GM23248 (cell line): Measurements from ENCODE around the gene YEATS2.

Experiments used
- EZH2 ChIP-seq: fragments of 200-600 bp; sonication (generic); IDR thresholded peaks from 2 replicates; pipeline ENCODE4 v1.6.1; 2018; ENCODE audit warnings: antibody characterized with exemption, mild to moderate bottlenecking; ENCODE audit not compliant: insufficient read depth, poor library complexity, severe bottlenecking
- EZH2phosphoT487 ChIP-seq: fragments of 200-600 bp; sonication (generic); IDR thresholded peaks from 2 replicates; pipeline ENCODE4 v1.6.1; 2018; ENCODE audit warnings: antibody characterized with exemption, moderate library complexity, mild to moderate bottlenecking, low read depth; ENCODE audit not compliant: insufficient read depth

DNA sequence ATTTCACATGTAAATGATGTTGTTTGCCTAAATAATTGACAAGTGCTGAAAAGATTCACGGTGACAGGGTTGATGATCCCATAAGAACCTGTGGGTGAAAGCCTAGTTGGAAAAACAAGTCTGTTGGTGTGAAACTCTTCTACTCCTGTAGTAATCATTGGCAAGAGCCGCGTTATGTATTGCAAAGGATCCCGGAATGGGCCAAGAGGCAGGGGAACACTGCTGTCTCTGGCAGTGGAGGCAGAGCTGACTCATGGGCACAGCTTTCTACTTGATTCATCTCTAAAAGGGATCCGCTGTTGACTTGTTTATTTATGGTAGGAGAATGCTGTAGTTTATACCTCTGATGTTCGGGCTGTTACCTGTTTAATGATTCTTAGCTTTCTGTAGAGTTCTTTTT lies 64.7 kb downstream of the YEATS2 start:
- TF ChIP-seq EZH2 (no peak), EZH2phosphoT487 (no peak)
